ENCODE data around the gene TMEM43. TPM values are rescaled to one million over a fixed set of nuclear protein-coding genes. Genes with fewer than 3 reads are reported as not detected.

The TMEM43 gene
- total RNA-seq, 1 donor from 2014 or later = 84.9 TPM

GRCh38 chr3:14179795-14180194 lies 54.9 kb downstream of the TMEM43 start:
- Mint-ChIP-seq H3K27me3 (ENCODE audit: low read depth) (no peaks in the 10 kb centered on the region), H3K36me3 (ENCODE audit: low read depth) (peaks cover 7% of the 10 kb centered on the region), H3K9me3 (ENCODE audit: low read depth) (no peaks in the 10 kb centered on the region), H3K4me3 (ENCODE audit: unreplicated experiment) (peak overlapping the region; percentile 96), H3K27ac (ENCODE audit: unreplicated experiment) (no peak overlapping the region), H3K4me1 (ENCODE audit: low read depth) (peaks cover 48% of the 10 kb centered on the region)
- DNase-seq (ENCODE audit: low spot score) = no peak
- TF ChIP-seq CTCF (IDR thresholded peaks at IDR 0.05) = no peak

- Mint-ChIP-seq H3K27ac (ENCODE audit: unreplicated experiment) (no peak overlapping the region), H3K27me3 (ENCODE audit: low read depth) (no peaks in the 10 kb centered on the region), H3K4me1 (ENCODE audit: low read depth) (peaks cover 34% of the 10 kb centered on the region), H3K36me3 (ENCODE audit: low read depth) (peaks cover 11% of the 10 kb centered on the region), H3K4me3 (ENCODE audit: unreplicated experiment) (no peak overlapping the region), H3K9me3 (ENCODE audit: low read depth) (no peaks in the 10 kb centered on the region)
- no peak for TF ChIP-seq CTCF (IDR thresholded peaks at IDR 0.05)
- DNase-seq (ENCODE audit: low spot score) = no peak
These were observed 56.4 kb downstream of the TMEM43 start for GRCh38 chr3:14181253-14181652.

GRCh38 chr3:14183015-14183577 lies 58.2 kb downstream of the TMEM43 start:
- H3K27ac Mint-ChIP-seq (ENCODE audit: unreplicated experiment) = no peak overlapping the region
- peaks cover 19% of the 10 kb centered on the region for H3K4me1 Mint-ChIP-seq (ENCODE audit: low read depth)
- H3K9me3 Mint-ChIP-seq (ENCODE audit: low read depth) = no peaks in the 10 kb centered on the region
- TF ChIP-seq CTCF (IDR thresholded peaks at IDR 0.05) = no peak
- no peaks in the 10 kb centered on the region for H3K27me3 Mint-ChIP-seq (ENCODE audit: low read depth)
- no peak overlapping the region for H3K4me3 Mint-ChIP-seq (ENCODE audit: unreplicated experiment)
- H3K36me3 Mint-ChIP-seq (ENCODE audit: low read depth) = peaks cover 15% of the 10 kb centered on the region
- DNase-seq (ENCODE audit: low spot score) = no peak

GRCh38 chr3:14186854-14187458 lies 62.1 kb downstream of the TMEM43 start:
- H3K27ac Mint-ChIP-seq (ENCODE audit: unreplicated experiment) = no peak overlapping the region
- peaks cover 3% of the 10 kb centered on the region for H3K4me1 Mint-ChIP-seq (ENCODE audit: low read depth)
- peaks cover 4% of the 10 kb centered on the region for H3K9me3 Mint-ChIP-seq (ENCODE audit: low read depth)
- DNase-seq (ENCODE audit: low spot score) = no peak
- H3K4me3 Mint-ChIP-seq (ENCODE audit: unreplicated experiment) = no peak overlapping the region
- no peak for TF ChIP-seq CTCF (IDR thresholded peaks at IDR 0.05)
- no peaks in the 10 kb centered on the region for H3K27me3 Mint-ChIP-seq (ENCODE audit: low read depth)
- peaks cover 27% of the 10 kb centered on the region for H3K36me3 Mint-ChIP-seq (ENCODE audit: low read depth)

GRCh38 chr3:14188041-14188754 lies 63.3 kb downstream of the TMEM43 start:
- Mint-ChIP-seq H3K9me3 (ENCODE audit: low read depth) (peaks cover 4% of the 10 kb centered on the region), H3K27ac (ENCODE audit: unreplicated experiment) (no peak overlapping the region), H3K27me3 (ENCODE audit: low read depth) (no peaks in the 10 kb centered on the region), H3K36me3 (ENCODE audit: low read depth) (peaks cover 23% of the 10 kb centered on the region), H3K4me1 (ENCODE audit: low read depth) (no peaks in the 10 kb centered on the region), H3K4me3 (ENCODE audit: unreplicated experiment) (no peak overlapping the region)
- DNase-seq (ENCODE audit: low spot score) = no peak
- TF ChIP-seq CTCF (IDR thresholded peaks at IDR 0.05) = no peak

Other genes starting within 250 kb of the TMEM43 start
- not detected in 3 replicates for gene WNT7A, start 245.0 kb upstream of the TMEM43 start, total RNA-seq
- gene CHCHD4, start 182 bp upstream of the TMEM43 start, total RNA-seq = 6.1 to 8.1 TPM (median 7.2 TPM) in 3 replicates
- 24.9 to 35.9 TPM (median 26.8 TPM) in 3 replicates for gene XPC, start 53.5 kb downstream of the TMEM43 start, total RNA-seq
- gene LSM3, start 53.8 kb downstream of the TMEM43 start, total RNA-seq = 8.1 to 12.8 TPM (median 8.4 TPM) in 3 replicates

All from chondrocyte (in vitro differentiated cells).